ENCODE results near the gene ESD.
"Not testable (repeated sequence)": the region's sequence is repeated elsewhere in the genome, so short reads cannot be mapped to it uniquely, and the experiment has no call there.

ESD gene

GRCh38 chr13:46795321-46795720 lies 1.6 kb downstream of the ESD start:
- no peak for DNase-seq (ENCODE audit: low spot score)

GRCh38 chr13:46783504-46783903 lies 13.5 kb downstream of the ESD start:
- no peak for DNase-seq (ENCODE audit: low spot score)

- DNase-seq (ENCODE audit: low spot score): no peak
Measured at GRCh38 chr13:46782691-46783090, 14.3 kb downstream of the ESD start.

GRCh38 chr13:46782066-46782465 lies 14.9 kb downstream of the ESD start:
- no peak for DNase-seq (ENCODE audit: low spot score)

- no peak for DNase-seq (ENCODE audit: low spot score)
Measured at GRCh38 chr13:46778890-46779289, 18.1 kb downstream of the ESD start.

- DNase-seq (ENCODE audit: low spot score): no peak
Measured at GRCh38 chr13:46778095-46778494, 18.9 kb downstream of the ESD start.

GRCh38 chr13:46775385-46776107 lies 21.4 kb downstream of the ESD start:
- no peak for DNase-seq (ENCODE audit: low spot score)

- DNase-seq (ENCODE audit: low spot score): no peak
Measured at GRCh38 chr13:46773541-46773940, 23.4 kb downstream of the ESD start.

GRCh38 chr13:46771693-46772092 lies 25.3 kb downstream of the ESD start:
- no peak for DNase-seq (ENCODE audit: low spot score)

GRCh38 chr13:46769925-46770324 lies 27.0 kb downstream of the ESD start:
- DNase-seq (ENCODE audit: low spot score): not testable (repeated sequence)

GRCh38 chr13:46761866-46762265 lies 35.1 kb downstream of the ESD start:
- DNase-seq (ENCODE audit: low spot score): no peak

GRCh38 chr13:46761174-46761573 lies 35.8 kb downstream of the ESD start:
- DNase-seq (ENCODE audit: low spot score): no peak

- no peak for DNase-seq (ENCODE audit: low spot score)
Measured at GRCh38 chr13:46759846-46760245, 37.1 kb downstream of the ESD start.

GRCh38 chr13:46757640-46758039 lies 39.3 kb downstream of the ESD start:
- no peak for DNase-seq (ENCODE audit: low spot score)

- DNase-seq (ENCODE audit: low spot score): no peak
Measured at GRCh38 chr13:46756977-46757376, 40.0 kb downstream of the ESD start.

GRCh38 chr13:46755508-46755907 lies 41.5 kb downstream of the ESD start:
- DNase-seq (ENCODE audit: low spot score): not testable (repeated sequence)

GRCh38 chr13:46754812-46755211 lies 42.1 kb downstream of the ESD start:
- DNase-seq (ENCODE audit: low spot score): no peak

GRCh38 chr13:46753917-46754316 lies 43.0 kb downstream of the ESD start:
- no peak for DNase-seq (ENCODE audit: low spot score)

- no peak for DNase-seq (ENCODE audit: low spot score)
Measured at GRCh38 chr13:46753137-46753536, 43.8 kb downstream of the ESD start.

GRCh38 chr13:46751811-46752635 lies 44.9 kb downstream of the ESD start:
- peak; percentile 84 for DNase-seq (ENCODE audit: low spot score)

GRCh38 chr13:46749951-46750350 lies 47.0 kb downstream of the ESD start:
- no peak for DNase-seq (ENCODE audit: low spot score)

GRCh38 chr13:46748300-46748699 lies 48.7 kb downstream of the ESD start:
- DNase-seq (ENCODE audit: low spot score): no peak

- no peak for DNase-seq (ENCODE audit: low spot score)
Measured at GRCh38 chr13:46747031-46747820, 49.7 kb downstream of the ESD start.
